Neural cell (in vitro differentiated cells): ENCODE data around the gene CRACR2B. TPM values are rescaled to one million over a fixed set of nuclear protein-coding genes. Genes with fewer than 3 reads are reported as not detected.

Experiments used
- H2AFZ ChIP-seq: fragments of 200-600, 300-800 bp; sonication (generic), shearing (Covaris generic); 2 replicates; pipeline ENCODE4 v1.6.0; 2014; ENCODE audit warnings: low read depth, mild to moderate bottlenecking, antibody characterized with exemption, low read length, moderate library complexity
- H3F3A ChIP-seq: fragments of 200-600 bp; shearing (Covaris generic); 2 replicates; pipeline ENCODE4 v1.6.1; 2016; ENCODE audit warnings: mild to moderate bottlenecking, moderate library complexity, mixed read lengths, antibody characterized with exemption, low read length; ENCODE audit not compliant: insufficient read depth, poor library complexity, severe bottlenecking
- H3K27ac ChIP-seq: fragments of 200-600, 300-800 bp; sonication (generic), shearing (Covaris generic); 2 replicates; pipeline ENCODE4 v1.5.1; 2014; ENCODE audit warnings: mild to moderate bottlenecking, low read length, moderate library complexity
- H3K27me3 ChIP-seq: fragments of 300-800, 200-600 bp; sonication (generic), shearing (Covaris generic); 2 replicates; pipeline ENCODE4 v1.6.0; 2014; ENCODE audit warnings: mild to moderate bottlenecking, low read depth, low read length, moderate library complexity; ENCODE audit not compliant: insufficient read depth
- H3K36me3 ChIP-seq: fragments of 300-800, 200-600 bp; sonication (generic), shearing (Covaris generic); 2 replicates; pipeline ENCODE4 v1.5.1; 2014; ENCODE audit warnings: mild to moderate bottlenecking, antibody characterized with exemption, low read length, moderate library complexity; ENCODE audit not compliant: insufficient read depth
- H3K4me2 ChIP-seq: fragments of 300-800, 200-600 bp; sonication (generic), shearing (Covaris generic); 2 replicates; pipeline ENCODE4 v1.6.0; 2014; ENCODE audit warnings: mild to moderate bottlenecking, low read length
- H3K4me3 ChIP-seq: fragments of 300-800, 200-600 bp; sonication (generic), shearing (Covaris generic); 2 replicates; pipeline ENCODE4 v1.5.1; 2014; ENCODE audit warnings: mild to moderate bottlenecking, low read length, moderate library complexity
- H3K79me2 ChIP-seq: fragments of 200-600 bp; shearing (Covaris generic); replicated peaks from 2 replicates; pipeline ENCODE4 v1.6.0; 2014; ENCODE audit warnings: mild to moderate bottlenecking, low read length, moderate library complexity; ENCODE audit not compliant: insufficient read depth
- H3K9ac ChIP-seq: fragments of 300-800, 200-600 bp; sonication (generic), shearing (Covaris generic); 2 replicates; pipeline ENCODE4 v1.6.1; 2016; ENCODE audit warnings: mild to moderate bottlenecking, low read length, mixed read lengths
- H3K9me2 ChIP-seq: fragments of 200-600 bp; shearing (Covaris generic); 2 replicates; pipeline ENCODE4 v1.6.1; 2016; ENCODE audit warnings: mild to moderate bottlenecking, low read length, mixed read lengths; ENCODE audit not compliant: insufficient read depth
- H3K9me3 ChIP-seq: fragments of 200-600, 300-800 bp; sonication (generic), shearing (Covaris generic); 2 replicates; pipeline ENCODE4 v1.6.1; 2016; ENCODE audit warnings: mild to moderate bottlenecking, mixed run types, low read length, moderate library complexity, mixed read lengths
- H4K20me1 ChIP-seq: fragments of 200-600 bp; shearing (Covaris generic); 2 replicates; pipeline ENCODE4 v1.6.1; 2016; ENCODE audit warnings: mild to moderate bottlenecking, mixed run types; ENCODE audit not compliant: insufficient read depth
- CTCF ChIP-seq: fragments of 450-650 bp; IDR thresholded peaks from 2 replicates; pipeline ENCODE4 v1.5.1; 2014; ENCODE audit warnings: antibody characterized with exemption, mild to moderate bottlenecking, moderate library complexity; ENCODE audit not compliant: poor library complexity, severe bottlenecking
- EP300 ChIP-seq: fragments of 450-650 bp; conservative IDR thresholded peaks from 2 replicates; pipeline ENCODE4 v1.6.1; 2014; ENCODE audit warnings: antibody characterized with exemption, mild to moderate bottlenecking, moderate library complexity; ENCODE audit not compliant: poor library complexity, severe bottlenecking
- EZH2 ChIP-seq: fragments of 200-600, 300-800 bp; shearing (Covaris generic), sonication (generic); IDR thresholded peaks from 2 replicates; pipeline ENCODE4 v1.6.1; 2014; ENCODE audit warnings: antibody characterized with exemption, low read length, borderline replicate concordance, mild to moderate bottlenecking; ENCODE audit not compliant: insufficient read depth, poor library complexity, severe bottlenecking
- MXI1 ChIP-seq: fragments of 450-650 bp; conservative IDR thresholded peaks from 2 replicates; pipeline ENCODE4 v1.6.1; 2014; ENCODE audit warnings: antibody characterized with exemption, mild to moderate bottlenecking; ENCODE audit not compliant: poor library complexity, severe bottlenecking
- POLR2AphosphoS5 ChIP-seq: IDR thresholded peaks from 2 replicates; pipeline ENCODE4 v1.6.1; 2012
- RAD21 ChIP-seq: fragments of 450-650 bp; conservative IDR thresholded peaks from 2 replicates; pipeline ENCODE4 v1.6.1; 2014; ENCODE audit warnings: antibody characterized with exemption, mild to moderate bottlenecking, moderate library complexity
- SMC3 ChIP-seq: fragments of 450-650 bp; conservative IDR thresholded peaks from 2 replicates; pipeline ENCODE4 v1.6.1; 2014; ENCODE audit warnings: antibody characterized with exemption, mild to moderate bottlenecking, moderate library complexity; ENCODE audit not compliant: poor library complexity
- TAF1 ChIP-seq: IDR thresholded peaks from 2 replicates; pipeline ENCODE4 v1.6.1; 2012; ENCODE audit warnings: low read depth
- polyA plus RNA-seq: library from polyadenylated mRNA; depleted of rRNA; stranded (reverse); fragments of >200 nt; gene quantifications from 2 replicates; pipeline ENCODE4 v1.2.3, GENCODE V29; 2014
- TF ChIP-seq, protein P1 (sequence below): IDR thresholded peaks from 2 replicates; pipeline ENCODE4 v1.6.1; 2012; ENCODE audit warnings: borderline replicate concordance

CRACR2B gene
- polyA plus RNA-seq, 1 donor from 2014 or later = 1.2 TPM

DNA sequence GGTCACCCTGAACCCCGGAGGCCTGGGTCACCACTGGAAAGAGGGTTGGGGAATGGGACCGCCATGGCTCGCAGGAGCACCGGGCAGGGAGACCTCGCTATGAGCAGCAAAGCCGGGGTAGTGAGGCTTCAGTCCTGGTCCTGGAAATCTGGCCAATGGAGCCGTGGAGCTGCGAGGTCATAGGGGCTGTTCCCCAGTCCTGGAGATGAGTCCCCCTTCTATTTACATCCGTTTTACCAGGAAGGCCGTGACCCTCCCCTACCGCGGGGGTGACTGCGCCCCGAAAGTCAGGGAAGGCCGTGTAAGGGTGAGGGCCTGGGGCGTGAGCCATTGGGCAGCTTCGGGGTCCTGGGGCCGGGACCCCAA lies 23.1 kb upstream of the CRACR2B start:
- peaks cover 5% of the 10 kb centered on the region for H3K79me2 ChIP-seq
- no peak overlapping the region for H3K4me2 ChIP-seq
- peak overlapping the region; percentile 70 for H3K4me3 ChIP-seq
- H3F3A ChIP-seq = no peaks in the 10 kb centered on the region
- H3K36me3 ChIP-seq = no peaks in the 10 kb centered on the region
- no peak overlapping the region for H2AFZ ChIP-seq
- no peak overlapping the region for H3K27ac ChIP-seq
- no peaks in the 10 kb centered on the region for H4K20me1 ChIP-seq
- no peaks in the 10 kb centered on the region for H3K9me3 ChIP-seq
- TF ChIP-seq CTCF = no peak
- no peak for TF ChIP-seq SMC3
- TF ChIP-seq TAF1 = no peak
- TF ChIP-seq, protein P1, sequence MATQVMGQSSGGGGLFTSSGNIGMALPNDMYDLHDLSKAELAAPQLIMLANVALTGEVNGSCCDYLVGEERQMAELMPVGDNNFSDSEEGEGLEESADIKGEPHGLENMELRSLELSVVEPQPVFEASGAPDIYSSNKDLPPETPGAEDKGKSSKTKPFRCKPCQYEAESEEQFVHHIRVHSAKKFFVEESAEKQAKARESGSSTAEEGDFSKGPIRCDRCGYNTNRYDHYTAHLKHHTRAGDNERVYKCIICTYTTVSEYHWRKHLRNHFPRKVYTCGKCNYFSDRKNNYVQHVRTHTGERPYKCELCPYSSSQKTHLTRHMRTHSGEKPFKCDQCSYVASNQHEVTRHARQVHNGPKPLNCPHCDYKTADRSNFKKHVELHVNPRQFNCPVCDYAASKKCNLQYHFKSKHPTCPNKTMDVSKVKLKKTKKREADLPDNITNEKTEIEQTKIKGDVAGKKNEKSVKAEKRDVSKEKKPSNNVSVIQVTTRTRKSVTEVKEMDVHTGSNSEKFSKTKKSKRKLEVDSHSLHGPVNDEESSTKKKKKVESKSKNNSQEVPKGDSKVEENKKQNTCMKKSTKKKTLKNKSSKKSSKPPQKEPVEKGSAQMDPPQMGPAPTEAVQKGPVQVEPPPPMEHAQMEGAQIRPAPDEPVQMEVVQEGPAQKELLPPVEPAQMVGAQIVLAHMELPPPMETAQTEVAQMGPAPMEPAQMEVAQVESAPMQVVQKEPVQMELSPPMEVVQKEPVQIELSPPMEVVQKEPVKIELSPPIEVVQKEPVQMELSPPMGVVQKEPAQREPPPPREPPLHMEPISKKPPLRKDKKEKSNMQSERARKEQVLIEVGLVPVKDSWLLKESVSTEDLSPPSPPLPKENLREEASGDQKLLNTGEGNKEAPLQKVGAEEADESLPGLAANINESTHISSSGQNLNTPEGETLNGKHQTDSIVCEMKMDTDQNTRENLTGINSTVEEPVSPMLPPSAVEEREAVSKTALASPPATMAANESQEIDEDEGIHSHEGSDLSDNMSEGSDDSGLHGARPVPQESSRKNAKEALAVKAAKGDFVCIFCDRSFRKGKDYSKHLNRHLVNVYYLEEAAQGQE = no peak
- TF ChIP-seq POLR2AphosphoS5 = no peak
- no peak for TF ChIP-seq EZH2
- no peak for TF ChIP-seq MXI1
- TF ChIP-seq EP300 = no peak
- peak overlapping the region; percentile 68 for H3K9ac ChIP-seq
- no peaks in the 10 kb centered on the region for H3K27me3 ChIP-seq
- H3K9me2 ChIP-seq = no peaks in the 10 kb centered on the region

GRCh38 chr11:808427-809286 lies 19.1 kb upstream of the CRACR2B start:
- no peaks in the 10 kb centered on the region for H3K9me2 ChIP-seq
- H3K4me3 ChIP-seq = peak overlapping the region; percentile 90
- no peaks in the 10 kb centered on the region for H4K20me1 ChIP-seq
- H3K9ac ChIP-seq = peak overlapping the region; percentile 92
- TF ChIP-seq EP300 (no peak), SMC3 (peak; percentile 2), POLR2AphosphoS5 (no peak), CTCF (no peak), MXI1 (no peak), RAD21 (no peak), EZH2 (no peak), TAF1 (peak; percentile 51)
- H3F3A ChIP-seq = no peaks in the 10 kb centered on the region
- H3K27ac ChIP-seq = peak overlapping the region; percentile 95
- peak overlapping the region; percentile 94 for H3K4me2 ChIP-seq
- peaks cover 20% of the 10 kb centered on the region for H3K79me2 ChIP-seq
- no peaks in the 10 kb centered on the region for H3K9me3 ChIP-seq
- H3K36me3 ChIP-seq = no peaks in the 10 kb centered on the region
- H3K27me3 ChIP-seq = no peaks in the 10 kb centered on the region
- peak overlapping the region; percentile 67 for H2AFZ ChIP-seq
